Mucosa of descending colon (tissue), 3 donors: ENCODE results near the gene CCDC74B. TPM values are rescaled to one million over a fixed set of nuclear protein-coding genes. Genes with fewer than 3 reads are reported as not detected.
A peak's percentile ranks its signal among the peaks of the same experiment; 100 is the strongest.
"Not testable (repeated sequence)": the region's sequence is repeated elsewhere in the genome, so short reads cannot be mapped to it uniquely, and the experiment has no call there.

Experiments
- ATAC-seq: fragments of 200-7000 bp; cut with Tn5 transposase; one replicate; pipeline ENCODE4 v1.9.1; 2020; ENCODE audit warnings: mild to moderate bottlenecking, moderate library complexity
- DNase-seq, 3 donors: peaks; one replicate each; pipeline ENCODE4 v3.0.0-alpha.2; 2020
- H3K36me3 ChIP-seq: fragments of 200-600 bp; one replicate; pipeline ENCODE4 v1.8.0; 2021; ENCODE audit warnings: low read depth, mild to moderate bottlenecking
- H3K4me1 ChIP-seq: fragments of 200-600 bp; one replicate; pipeline ENCODE4 v1.8.0; 2021; ENCODE audit warnings: low read depth, mild to moderate bottlenecking
- H3K4me3 ChIP-seq: fragments of 200-600 bp; one replicate; pipeline ENCODE4 v1.8.0; 2021; ENCODE audit warnings: mild to moderate bottlenecking
- H3K9me3 ChIP-seq: fragments of 200-600 bp; one replicate; pipeline ENCODE4 v1.8.0; 2021; ENCODE audit warnings: mild to moderate bottlenecking
- CTCF ChIP-seq: fragments of 200-600 bp; IDR thresholded peaks from one replicate; pipeline ENCODE4 v1.8.0; 2022; ENCODE audit warnings: antibody characterized with exemption, mild to moderate bottlenecking
- intact Hi-C, 2 donors: fragments of 100-400 bp; cut with DNase I in 1 of 2; cut with micrococcal nuclease in 1 of 2; formaldehyde crosslinking; loops; one replicate each; pipeline versions ENCODE4 v1.11.0 to v1.11.1; 2022; cut with DNase I, micrococcal nuclease
- total RNA-seq, 3 donors: library from RNA; stranded (reverse); fragmentation: NEBNext Ultra II Directional in 2 of 3; extraction: Animal tissue kit (Norgen Biotek cat#: 25700) in 2 of 3; gene quantifications; one replicate each; pipeline versions ENCODE4 v1.2.1 to v1.2.4, GENCODE V29; 2021 to 2023
- donor health status: DM: no; HTN: no; CAD: no; lungs with moderate emphysema.
- donor health status: DM: no; HTN: no; CAD: no.
- donor health status: DM: no; HTN: yes; CAD: no.

Gene CCDC74B
- total RNA-seq, 3 donors from 2014 or later, result 0.12 to 1.6 (median 0.63) TPM

- Histone ChIP-seq H3K9me3 (no peaks in the 10 kb centered on the region), H3K4me1 (no peaks in the 10 kb centered on the region), H3K4me3 (no peak overlapping the region), H3K36me3 (no peaks in the 10 kb centered on the region)
- TF ChIP-seq CTCF, result no peak
- intact Hi-C loops, result loop anchor here (10.0 kb wide), 1 partner anchor 148 kb away; no protein-coding TSS in a partner anchor
- DNase-seq (no peak), ATAC-seq (no peak)
These were observed 41.5 kb upstream of the CCDC74B start for GRCh38 chr2:130186391-130186790.

GRCh38 chr2:130185896-130186295, 41.0 kb upstream of the CCDC74B start:
- Histone ChIP-seq H3K4me3 (no peak overlapping the region), H3K36me3 (no peaks in the 10 kb centered on the region), H3K4me1 (no peaks in the 10 kb centered on the region), H3K9me3 (no peaks in the 10 kb centered on the region)
- DNase-seq (no peak), ATAC-seq (no peak)
- intact Hi-C loops, result loop anchor here (10.0 kb wide), 1 partner anchor 149 kb away; no protein-coding TSS in a partner anchor
- no peak for TF ChIP-seq CTCF

GRCh38 chr2:130185436-130185835, 40.5 kb upstream of the CCDC74B start:
- no peak for DNase-seq
- Histone ChIP-seq H3K4me3 (no peak overlapping the region), H3K9me3 (no peaks in the 10 kb centered on the region), H3K4me1 (peaks cover 4% of the 10 kb centered on the region), H3K36me3 (no peaks in the 10 kb centered on the region)
- no peak for TF ChIP-seq CTCF
- intact Hi-C loops, result loop anchor here (10.0 kb wide), 1 partner anchor 149 kb away; no protein-coding TSS in a partner anchor
- no peak for ATAC-seq

- intact Hi-C loops, result loop anchor here (10.0 kb wide), 1 partner anchor 151 kb away; no protein-coding TSS in a partner anchor
- no peak for ATAC-seq
- DNase-seq, result peak in 2 of 3 donors; percentile 12 to 39
- no peak overlapping the region for H3K4me3 ChIP-seq
- no peaks in the 10 kb centered on the region for H3K9me3 ChIP-seq
- TF ChIP-seq CTCF, result no peak
- peaks cover 11% of the 10 kb centered on the region for H3K4me1 ChIP-seq
- no peaks in the 10 kb centered on the region for H3K36me3 ChIP-seq
These were observed 38.8 kb upstream of the CCDC74B start for GRCh38 chr2:130183512-130184373.

GRCh38 chr2:130182826-130183511, 38.1 kb upstream of the CCDC74B start:
- H3K4me1 ChIP-seq, result peaks cover 11% of the 10 kb centered on the region
- not testable (repeated sequence) for H3K9me3 ChIP-seq, H3K36me3 ChIP-seq, ATAC-seq
- intact Hi-C loops, result loop anchor here (10.0 kb wide), 1 partner anchor 152 kb away; no protein-coding TSS in a partner anchor
- DNase-seq, result peak in 2 of 3 donors; percentile 4 to 43
- peak overlapping the region; percentile 93 for H3K4me3 ChIP-seq
